Renal cortical epithelial cell (primary cell): Measurements from ENCODE around the gene PPRC1. TPM values are rescaled to one million over a fixed set of nuclear protein-coding genes. Genes with fewer than 3 reads are reported as not detected.

Experiments used
- DNase-seq: peaks from one replicate; pipeline ENCODE4 v3.0.0-alpha.2; 2011; ENCODE audit warnings: low read depth
- total RNA-seq: library from RNA; depleted of rRNA; stranded (reverse); fragments of >200 nt; gene quantifications from 2 replicates; pipeline ENCODE4 v1.2.3, GENCODE V29; 2014

The PPRC1 gene
- total RNA-seq, result 7.8 and 17.4 TPM in 2 replicates

GRCh38 chr10:102132563-102133372, at the start of gene PPRC1:
PPRC1 (plus strand) TSS chr10:102133040; CDS start chr10:102133069, 29 bp downstream.
- DNase-seq, result peak; percentile 97

GRCh38 chr10:102083541-102083940, 49.3 kb upstream of the PPRC1 start:
- no peak for DNase-seq

- DNase-seq, result no peak
Observed at GRCh38 chr10:102085336-102085735, 47.5 kb upstream of the PPRC1 start.

- DNase-seq, result no peak
Observed at GRCh38 chr10:102086196-102086595, 46.6 kb upstream of the PPRC1 start.

GRCh38 chr10:102090772-102091171, 42.1 kb upstream of the PPRC1 start:
- peak; percentile 47 for DNase-seq

GRCh38 chr10:102096449-102096848, 36.4 kb upstream of the PPRC1 start:
- DNase-seq, result no peak

GRCh38 chr10:102101152-102101551, 31.7 kb upstream of the PPRC1 start:
- no peak for DNase-seq

GRCh38 chr10:102102421-102102820, 30.4 kb upstream of the PPRC1 start:
- no peak for DNase-seq

GRCh38 chr10:102106998-102107397, 25.8 kb upstream of the PPRC1 start:
- no peak for DNase-seq

GRCh38 chr10:102109166-102110116, 23.4 kb upstream of the PPRC1 start:
- DNase-seq, result no peak

- no peak for DNase-seq
Observed at GRCh38 chr10:102111276-102111675, 21.6 kb upstream of the PPRC1 start.

- no peak for DNase-seq
Observed at GRCh38 chr10:102112210-102112817, 20.5 kb upstream of the PPRC1 start.

- DNase-seq, result no peak
Observed at GRCh38 chr10:102113261-102113955, 19.4 kb upstream of the PPRC1 start.

- no peak for DNase-seq
Observed at GRCh38 chr10:102113956-102114857, 18.6 kb upstream of the PPRC1 start.

- no peak for DNase-seq
Observed at GRCh38 chr10:102114861-102115618, 17.8 kb upstream of the PPRC1 start.

GRCh38 chr10:102115775-102116174, 17.1 kb upstream of the PPRC1 start:
- DNase-seq, result no peak

- DNase-seq, result no peak
Observed at GRCh38 chr10:102116656-102117055, 16.2 kb upstream of the PPRC1 start.

- DNase-seq, result peak; percentile 67
Observed at GRCh38 chr10:102117391-102118159, 15.3 kb upstream of the PPRC1 start.

GRCh38 chr10:102118867-102119266, 14.0 kb upstream of the PPRC1 start:
- DNase-seq, result no peak
